CD4-positive, alpha-beta T cell treated with Interleukin-17A for 4 hours (primary cell): ENCODE results near the gene ZSWIM1.

Source experiments
- DNase-seq: peaks from one replicate; pipeline ENCODE4 v3.0.0-alpha.2; 2020; ENCODE audit warnings: mixed read lengths

Gene ZSWIM1

GRCh38 chr20:45880988-45881788, at the start of gene ZSWIM1:
Gene ZSWIM1 (plus strand): TSS chr20:45881227. CDS start chr20:45882593, 1,366 bp downstream.
- peak; percentile 99 for DNase-seq

GRCh38 chr20:45832619-45833018, 48.4 kb upstream of the ZSWIM1 start:
- DNase-seq: no peak

- DNase-seq: peak; percentile 53
Measured at GRCh38 chr20:45833030-45833882, 47.8 kb upstream of the ZSWIM1 start, which contains the start of gene SNX21. Gene SNX21 (plus strand): TSS chr20:45833799. CDS start chr20:45833920, 121 bp downstream.

- peak; percentile 72 for DNase-seq
Measured at GRCh38 chr20:45833883-45834796, 46.9 kb upstream of the ZSWIM1 start.

- no peak for DNase-seq
Measured at GRCh38 chr20:45834797-45835161, 46.2 kb upstream of the ZSWIM1 start.

GRCh38 chr20:45835329-45835765, 45.7 kb upstream of the ZSWIM1 start:
- no peak for DNase-seq

GRCh38 chr20:45835825-45836224, 45.2 kb upstream of the ZSWIM1 start:
- no peak for DNase-seq

GRCh38 chr20:45836841-45837240, 44.2 kb upstream of the ZSWIM1 start:
- DNase-seq: no peak

- DNase-seq: no peak
Measured at GRCh38 chr20:45840700-45841198, 40.3 kb upstream of the ZSWIM1 start.

- no peak for DNase-seq
Measured at GRCh38 chr20:45841407-45842129, 39.5 kb upstream of the ZSWIM1 start.

GRCh38 chr20:45842169-45842812, 38.7 kb upstream of the ZSWIM1 start:
- no peak for DNase-seq

- DNase-seq: no peak
Measured at GRCh38 chr20:45843506-45843905, 37.5 kb upstream of the ZSWIM1 start.

GRCh38 chr20:45845452-45845851, 35.6 kb upstream of the ZSWIM1 start:
- DNase-seq: no peak

GRCh38 chr20:45848421-45848820, 32.6 kb upstream of the ZSWIM1 start:
- no peak for DNase-seq

- DNase-seq: no peak
Measured at GRCh38 chr20:45848969-45849582, 32.0 kb upstream of the ZSWIM1 start.

- DNase-seq: no peak
Measured at GRCh38 chr20:45850238-45850637, 30.8 kb upstream of the ZSWIM1 start.

- DNase-seq: no peak
Measured at GRCh38 chr20:45850926-45851325, 30.1 kb upstream of the ZSWIM1 start.

- DNase-seq: no peak
Measured at GRCh38 chr20:45851501-45851900, 29.5 kb upstream of the ZSWIM1 start.

GRCh38 chr20:45852326-45852725, 28.7 kb upstream of the ZSWIM1 start:
- no peak for DNase-seq

GRCh38 chr20:45853484-45853883, 27.5 kb upstream of the ZSWIM1 start:
- no peak for DNase-seq
